NCI-H2081 treated with DMSO at 0.1 percent for 48 hours (cell line): ENCODE data around the gene NOP9.

Source experiments
- DNase-seq: peaks from one replicate; lab custom pipeline; 2025; lab: John Stamatoyannopoulos, UW

NOP9 gene

GRCh38 chr14:24308342-24309124, 8.9 kb downstream of the NOP9 start:
- no peak for DNase-seq

GRCh38 chr14:24309538-24310264, 10.1 kb downstream of the NOP9 start, which contains the start of gene LTB4R2:
TSS of gene LTB4R2 (plus strand) at chr14:24310140. CDS start at chr14:24310665, 525 bp downstream.
- DNase-seq: no peak

- no peak for DNase-seq
Observed at GRCh38 chr14:24310265-24310645, 10.6 kb downstream of the NOP9 start.

GRCh38 chr14:24310646-24311604, 11.3 kb downstream of the NOP9 start, which contains the start of gene LTB4R:
TSS of gene LTB4R (plus strand) at chr14:24311502. CDS start at chr14:24315652, 4,150 bp downstream.
- DNase-seq: no peak

- DNase-seq: no peak
Observed at GRCh38 chr14:24311837-24312615, 12.4 kb downstream of the NOP9 start.

- DNase-seq: no peak
Observed at GRCh38 chr14:24312736-24313507, 13.3 kb downstream of the NOP9 start.

- DNase-seq: no peak
Observed at GRCh38 chr14:24313913-24314312, 14.3 kb downstream of the NOP9 start.

GRCh38 chr14:24314377-24315193, 14.9 kb downstream of the NOP9 start:
- no peak for DNase-seq

GRCh38 chr14:24315243-24315806, 15.7 kb downstream of the NOP9 start:
- DNase-seq: no peak

GRCh38 chr14:24315807-24316596, 16.4 kb downstream of the NOP9 start:
- no peak for DNase-seq

GRCh38 chr14:24316597-24316950, 16.9 kb downstream of the NOP9 start:
- no peak for DNase-seq

- no peak for DNase-seq
Observed at GRCh38 chr14:24317141-24317928, 17.7 kb downstream of the NOP9 start.

- DNase-seq: no peak
Observed at GRCh38 chr14:24321212-24321975, 21.7 kb downstream of the NOP9 start.

GRCh38 chr14:24322672-24323071, 23.0 kb downstream of the NOP9 start:
- DNase-seq: no peak

- DNase-seq: no peak
Observed at GRCh38 chr14:24323341-24323740, 23.7 kb downstream of the NOP9 start.

GRCh38 chr14:24324024-24324423, 24.4 kb downstream of the NOP9 start:
- no peak for DNase-seq

- no peak for DNase-seq
Observed at GRCh38 chr14:24325041-24325530, 25.4 kb downstream of the NOP9 start.
